HEK293T (cell line): Measurements from ENCODE around the gene VANGL1.

Experiments used
- ARNT ChIP-seq: fragments of 450-650 bp; IDR thresholded peaks from 2 replicates; pipeline ENCODE4 v1.6.1; 2017; ENCODE audit warnings: mild to moderate bottlenecking
- BHLHE40 ChIP-seq: fragments of 450-650 bp; IDR thresholded peaks from 2 replicates; pipeline ENCODE4 v1.6.1; 2016; ENCODE audit warnings: mild to moderate bottlenecking, moderate library complexity, borderline replicate concordance
- FOXA1 ChIP-seq: fragments of 450-650 bp; IDR thresholded peaks from 2 replicates; pipeline ENCODE4 v1.6.1; 2016; ENCODE audit warnings: mild to moderate bottlenecking
- FOXM1 ChIP-seq: fragments of 450-650 bp; IDR thresholded peaks from 2 replicates; pipeline ENCODE4 v1.6.1; 2017; ENCODE audit warnings: mild to moderate bottlenecking, borderline replicate concordance
- HDGF ChIP-seq: fragments of 450-650 bp; IDR thresholded peaks from 2 replicates; pipeline ENCODE4 v1.6.1; 2017; ENCODE audit warnings: antibody characterized with exemption, borderline replicate concordance
- LEF1 ChIP-seq: fragments of 450-650 bp; IDR thresholded peaks from 2 replicates; pipeline ENCODE4 v1.6.1; 2017; ENCODE audit warnings: mild to moderate bottlenecking, borderline replicate concordance
- NFRKB ChIP-seq: fragments of 450-650 bp; IDR thresholded peaks from 2 replicates; pipeline ENCODE4 v1.6.1; 2016; ENCODE audit warnings: mild to moderate bottlenecking, moderate library complexity
- SUZ12 ChIP-seq: fragments of 450-650 bp; IDR thresholded peaks from 2 replicates; pipeline ENCODE4 v1.6.1; 2016; ENCODE audit warnings: mild to moderate bottlenecking
- ZNF384 ChIP-seq: fragments of 450-650 bp; IDR thresholded peaks from 2 replicates; pipeline ENCODE4 v1.6.1; 2016

GRCh38 chr1:115620453-115620852 is 21.3 kb upstream of the VANGL1 start:
- no peak for TF ChIP-seq ARNT
- no peak for TF ChIP-seq FOXA1
- TF ChIP-seq SUZ12: no peak
- no peak for TF ChIP-seq NFRKB
- no peak for TF ChIP-seq HDGF
- TF ChIP-seq ZNF384: no peak
- TF ChIP-seq BHLHE40: no peak
- TF ChIP-seq LEF1: no peak
- TF ChIP-seq FOXM1: no peak
